ENCODE results near the gene TCEA3. TPM values are rescaled to one million over a fixed set of nuclear protein-coding genes. Genes with fewer than 3 reads are reported as not detected.

Gene TCEA3
- polyA plus RNA-seq, 3 donors, result 0.26 to 0.52 TPM; not detected in 1

GRCh38 chr1:23446661-23447310 lies 22.2 kb upstream of the TCEA3 start:
- no peaks in the 10 kb centered on the region for H3K36me3 Mint-ChIP-seq
- no peak overlapping the region for H3K4me3 Mint-ChIP-seq
- no peaks in the 10 kb centered on the region for H3K9me3 Mint-ChIP-seq
- Histone ChIP-seq H4K20me1 (ENCODE audit: insufficient read depth, low read length) (no peaks in the 10 kb centered on the region), H3K27me3 (ENCODE audit: control insufficient read depth in 2 of 2, insufficient read depth in 2 of 2, low read length in 2 of 2) (no peaks in the 10 kb centered on the region), H3K4me3 (replicated peaks in 1 of 3; ENCODE audit: low read depth in 2 of 3, low read length in 3 of 3) (no peak overlapping the region), H3K9ac (ENCODE audit: insufficient read depth, low read length, poor library complexity, severe bottlenecking) (no peak overlapping the region), H3K79me2 (ENCODE audit: insufficient read depth, low read length) (no peaks in the 10 kb centered on the region), H3K9me3 (replicated peaks in 1 of 2; ENCODE audit: control insufficient read depth in 1 of 2, insufficient read depth in 1 of 2, low read length in 2 of 2) (no peaks in the 10 kb centered on the region), H3K27ac (ENCODE audit: low read depth in 1 of 2, low read length in 2 of 2) (no peak overlapping the region), H3K36me3 (replicated peaks in 1 of 2; ENCODE audit: control insufficient read depth in 1 of 2, insufficient read depth in 2 of 2, low read length in 2 of 2) (no peaks in the 10 kb centered on the region), H3K4me2 (replicated peaks; ENCODE audit: extremely low read depth, low read length, poor library complexity, severe bottlenecking) (no peak overlapping the region), H2AFZ (ENCODE audit: insufficient read depth, low read depth, low read length, poor library complexity, severe bottlenecking) (no peak overlapping the region), H3K4me1 (ENCODE audit: control insufficient read depth in 1 of 2, insufficient read depth in 2 of 2, low read length in 2 of 2) (no peaks in the 10 kb centered on the region)
- TF ChIP-seq CTCF (IDR thresholded peaks at IDR 0.05), result no peak
- peaks cover 3 to 8% (median 3%) of the 10 kb centered on the region in 3 donors for H3K27me3 Mint-ChIP-seq (ENCODE audit: low read depth in 3 of 3)
- WGBS (ENCODE audit: insufficient coverage), result 97% methylated on average over 8 of the region's 8 CpGs
- intact Hi-C loops (cut with micrococcal nuclease), result no loop called here
- peaks cover 7% of the 10 kb centered on the region for H3K4me1 Mint-ChIP-seq
- DNase-seq, result no peak
- H3K27ac Mint-ChIP-seq, result no peak overlapping the region

DNA sequence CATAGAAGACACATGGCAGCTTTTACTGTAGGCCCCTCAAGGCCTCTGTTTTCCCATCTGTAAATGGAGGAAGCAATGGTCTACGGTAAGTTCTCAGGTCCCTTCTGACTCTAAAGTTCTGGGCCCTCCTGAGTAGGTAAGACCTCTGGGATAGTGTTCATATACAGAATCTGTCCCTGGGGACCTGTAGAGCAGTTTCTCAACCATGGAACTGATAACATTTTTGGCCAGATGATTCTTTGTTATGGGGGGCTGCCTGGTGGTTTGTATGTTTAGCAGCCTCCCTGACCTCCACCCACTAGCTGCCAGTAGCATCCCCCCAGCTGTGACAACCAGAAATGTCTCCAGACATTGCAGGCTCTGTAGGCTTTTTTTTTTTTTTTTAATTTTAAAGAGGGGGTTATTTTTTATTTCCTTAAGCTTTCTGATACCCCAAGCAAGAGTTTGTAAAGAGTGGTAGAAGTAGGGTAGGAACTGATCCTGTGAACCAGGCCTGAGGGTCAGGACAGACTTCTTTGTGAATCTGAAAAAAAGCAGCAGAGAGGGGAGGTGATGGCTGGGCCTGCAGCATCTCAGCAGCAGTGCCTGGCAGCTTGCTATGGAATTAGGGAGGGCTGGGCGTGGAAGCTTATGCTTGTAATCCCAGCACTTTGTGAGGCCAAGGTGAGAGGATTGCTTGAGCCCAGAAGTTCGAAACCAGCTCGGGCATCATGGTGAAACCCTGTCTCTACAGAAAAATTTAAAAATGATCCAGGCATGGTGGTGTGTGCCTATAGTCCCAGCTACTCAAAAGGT lies 20.2 kb upstream of the TCEA3 start:
- H3K4me3 Mint-ChIP-seq, result no peak overlapping the region
- H3K36me3 Mint-ChIP-seq, result no peaks in the 10 kb centered on the region
- peaks cover 0 to 3% (median 0%) of the 10 kb centered on the region in 3 donors for H3K27me3 Mint-ChIP-seq (ENCODE audit: low read depth in 3 of 3)
- no peak overlapping the region for H3K4me3 ChIP-seq (replicated peaks in 1 of 3; ENCODE audit: low read depth in 2 of 3, low read length in 3 of 3)
- no peak for TF ChIP-seq CTCF (IDR thresholded peaks at IDR 0.05)
- H3K4me1 Mint-ChIP-seq, result peaks cover 7% of the 10 kb centered on the region
- intact Hi-C loops (cut with micrococcal nuclease), result no loop called here
- H4K20me1 ChIP-seq (ENCODE audit: insufficient read depth, low read length), result no peaks in the 10 kb centered on the region
- H3K79me2 ChIP-seq (ENCODE audit: insufficient read depth, low read length), result no peaks in the 10 kb centered on the region
- no peak for DNase-seq
- no peaks in the 10 kb centered on the region for H3K4me1 ChIP-seq (ENCODE audit: control insufficient read depth in 1 of 2, insufficient read depth in 2 of 2, low read length in 2 of 2)
- 93% methylated on average over 2 of the region's 4 CpGs for WGBS (ENCODE audit: insufficient coverage)
- H3K27ac ChIP-seq (ENCODE audit: low read depth in 1 of 2, low read length in 2 of 2), result no peak overlapping the region
- H3K27ac Mint-ChIP-seq, result no peak overlapping the region
- H3K9ac ChIP-seq (ENCODE audit: insufficient read depth, low read length, poor library complexity, severe bottlenecking), result no peak overlapping the region
- H3K9me3 Mint-ChIP-seq, result no peaks in the 10 kb centered on the region
- no peaks in the 10 kb centered on the region for H3K36me3 ChIP-seq (replicated peaks in 1 of 2; ENCODE audit: control insufficient read depth in 1 of 2, insufficient read depth in 2 of 2, low read length in 2 of 2)
- no peaks in the 10 kb centered on the region for H3K9me3 ChIP-seq (replicated peaks in 1 of 2; ENCODE audit: control insufficient read depth in 1 of 2, insufficient read depth in 1 of 2, low read length in 2 of 2)
- no peak overlapping the region for H3K4me2 ChIP-seq (replicated peaks; ENCODE audit: extremely low read depth, low read length, poor library complexity, severe bottlenecking)
- no peak overlapping the region for H2AFZ ChIP-seq (ENCODE audit: insufficient read depth, low read depth, low read length, poor library complexity, severe bottlenecking)
- no peaks in the 10 kb centered on the region for H3K27me3 ChIP-seq (ENCODE audit: control insufficient read depth in 2 of 2, insufficient read depth in 2 of 2, low read length in 2 of 2)

Data from CD14-positive monocyte (primary cell).